Liver (tissue), 9 donors: ENCODE data around the gene ANO10. TPM values are rescaled to one million over a fixed set of nuclear protein-coding genes. Genes with fewer than 3 reads are reported as not detected.

Experiments
- DNase-seq: peaks from one replicate; pipeline ENCODE4 v3.0.0-alpha.2; 2017; ENCODE audit warnings: low spot score
- H3K27ac ChIP-seq, 2 donors: one replicate each; pipeline ENCODE4 v1.7.0; 2013; ENCODE audit warnings: inconsistent platforms in 2 of 2, low read length in 2 of 2, control low read depth in 1 of 2, low read depth in 1 of 2, mild to moderate bottlenecking in 1 of 2
- H3K27me3 ChIP-seq, 4 donors: one replicate each; pipeline versions ENCODE4 v1.6.1 to v1.7.0; 2013; ENCODE audit warnings: low read length in 3 of 4, inconsistent platforms in 1 of 4, mild to moderate bottlenecking in 1 of 4, moderate library complexity in 1 of 4; ENCODE audit not compliant: control insufficient read depth in 4 of 4, insufficient read depth in 4 of 4
- H3K36me3 ChIP-seq, 4 donors: one replicate each; pipeline versions ENCODE4 v1.6.1 to v1.7.0; 2013; ENCODE audit warnings: low read length in 3 of 4, mild to moderate bottlenecking in 3 of 4, low read depth in 1 of 4, moderate library complexity in 1 of 4; ENCODE audit not compliant: control insufficient read depth in 4 of 4, insufficient read depth in 3 of 4
- H3K4me1 ChIP-seq, 4 donors: one replicate each; pipeline versions ENCODE4 v1.6.1 to v1.7.0; 2013; ENCODE audit warnings: low read length in 3 of 4, mild to moderate bottlenecking in 3 of 4, moderate library complexity in 1 of 4; ENCODE audit not compliant: control insufficient read depth in 4 of 4, insufficient read depth in 4 of 4
- H3K4me3 ChIP-seq, 3 donors: one replicate each; pipeline versions ENCODE4 v1.6.1 to v1.7.0; 2013; ENCODE audit warnings: low read length in 3 of 3, control low read depth in 1 of 3, low read depth in 1 of 3, mild to moderate bottlenecking in 1 of 3
- H3K9ac ChIP-seq, 2 donors: one replicate each; pipeline ENCODE4 v1.7.0; 2013; ENCODE audit warnings: low read length in 2 of 2, mild to moderate bottlenecking in 2 of 2, moderate library complexity in 2 of 2, control low read depth in 1 of 2, low read depth in 1 of 2
- H3K9me3 ChIP-seq, 4 donors: one replicate each; pipeline versions ENCODE4 v1.6.1 to v1.7.0; 2013; ENCODE audit warnings: low read length in 3 of 4; ENCODE audit not compliant: control insufficient read depth in 4 of 4
- CTCF ChIP-seq: fragments of 150-350 bp; IDR thresholded peaks from 2 replicates; pipeline ENCODE4 v1.5.1; 2017; ENCODE audit warnings: improper control_type of control experiment, low read depth, low read length; ENCODE audit not compliant: missing input control
- EGR1 ChIP-seq, 2 donors: IDR thresholded peaks; 2 replicates each; pipeline ENCODE4 v1.6.1; 2016 to 2018; ENCODE audit warnings: antibody characterized with exemption in 2 of 2, low read depth in 2 of 2
- FOXA1 ChIP-seq: IDR thresholded peaks from 2 replicates; pipeline ENCODE4 v1.6.1; 2016; ENCODE audit warnings: antibody characterized with exemption
- FOXA2 ChIP-seq: IDR thresholded peaks from 2 replicates; pipeline ENCODE4 v1.6.1; 2016; ENCODE audit warnings: antibody characterized with exemption
- GABPA ChIP-seq, 2 donors: IDR thresholded peaks in 1 of 2; conservative IDR thresholded peaks in 1 of 2; 2 replicates each; pipeline ENCODE4 v1.6.1; 2016; ENCODE audit warnings: antibody characterized with exemption in 2 of 2, mild to moderate bottlenecking in 1 of 2, moderate library complexity in 1 of 2
- HNF4G ChIP-seq: IDR thresholded peaks from 2 replicates; pipeline ENCODE4 v1.6.1; 2016; ENCODE audit warnings: antibody characterized with exemption
- JUND ChIP-seq, 2 donors: IDR thresholded peaks; 2 replicates each; pipeline ENCODE4 v1.6.1; 2016; ENCODE audit warnings: antibody characterized with exemption in 2 of 2
- MAX ChIP-seq: IDR thresholded peaks from 2 replicates; pipeline ENCODE4 v1.6.1; 2016; ENCODE audit warnings: antibody characterized with exemption
- NR2F2 ChIP-seq: IDR thresholded peaks from 2 replicates; pipeline ENCODE4 v1.6.1; 2016; ENCODE audit warnings: antibody characterized with exemption
- RAD21 ChIP-seq, 2 donors: IDR thresholded peaks; 2 replicates each; pipeline ENCODE4 v1.6.1; 2016; ENCODE audit warnings: antibody characterized with exemption in 2 of 2, mild to moderate bottlenecking in 2 of 2
- REST ChIP-seq: IDR thresholded peaks from 2 replicates; pipeline ENCODE4 v1.6.1; 2016; ENCODE audit warnings: antibody characterized with exemption, mild to moderate bottlenecking
- RXRA ChIP-seq, 2 donors: IDR thresholded peaks; 2 replicates each; pipeline ENCODE4 v1.6.1; 2017 to 2018; ENCODE audit warnings: antibody characterized with exemption in 2 of 2, mild to moderate bottlenecking in 1 of 2
- SP1 ChIP-seq: IDR thresholded peaks from 2 replicates; pipeline ENCODE4 v1.6.1; 2018; ENCODE audit warnings: antibody characterized with exemption, mild to moderate bottlenecking
- TAF1 ChIP-seq: conservative IDR thresholded peaks from 2 replicates; pipeline ENCODE4 v1.6.1; 2016; ENCODE audit warnings: antibody characterized with exemption, mild to moderate bottlenecking
- ZBTB33 ChIP-seq: IDR thresholded peaks from 2 replicates; pipeline ENCODE4 v1.6.1; 2016; ENCODE audit warnings: antibody characterized with exemption
- WGBS: extraction: QIAGEN DNeasy Blood & Tissue Kit; methylation state at CpG from one replicate; pipeline ENCODE4 v1.1.7; 2013; 5-methylcytosine and 5-hydroxymethylcytosine counted together
- polyA plus RNA-seq, 2 donors: library from polyadenylated mRNA; stranded (reverse) in 1 of 2; unstranded in 1 of 2; fragments of 200-250 nt in 1 of 2; fragments of >200 nt in 1 of 2; fragmentation: Nextera tagmentation in 1 of 2; extraction: Ambion mirVana in 1 of 2; gene quantifications; one replicate each; pipeline versions ENCODE4 v1.2.1 to v1.2.3, GENCODE V29; 2013 to 2015
- total RNA-seq, 2 donors: library from RNA; depleted of rRNA; stranded (reverse); fragments of >200 nt; gene quantifications; one replicate each; pipeline ENCODE4 v1.2.3, GENCODE V29; 2014
- donor health status: healthy.
- donor health status: healthy.
- donor health status: healthy.
- donor health status: healthy.
- donor health status: healthy.

Gene ANO10
- total and polyA plus RNA-seq, 4 donors, result 5.6 to 8.7 (median 6.8) TPM

- Histone ChIP-seq H3K9ac (no peak overlapping the region), H3K4me3 (no peak overlapping the region), H3K27ac (no peak overlapping the region), H3K9me3 (no peaks in the 10 kb centered on the region), H3K27me3 (no peaks in the 10 kb centered on the region), H3K4me1 (no peaks in the 10 kb centered on the region), H3K36me3 (no peaks in the 10 kb centered on the region)
- no peak for DNase-seq
- 80% methylated on average over 11 of the region's 11 CpGs for WGBS
- TF ChIP-seq RXRA (IDR thresholded peaks at IDR 0.05) (no peak), JUND (IDR thresholded peaks at IDR 0.05) (no peak), MAX (no peak)
These were observed 215.7 kb downstream of the ANO10 start for GRCh38 chr3:43405888-43406642.

GRCh38 chr3:43400781-43401730 is 220.8 kb downstream of the ANO10 start:
- Histone ChIP-seq H3K27ac (no peak overlapping the region), H3K36me3 (no peaks in the 10 kb centered on the region), H3K4me1 (no peaks in the 10 kb centered on the region), H3K4me3 (no peak overlapping the region), H3K9me3 (no peaks in the 10 kb centered on the region), H3K9ac (no peak overlapping the region), H3K27me3 (no peaks in the 10 kb centered on the region)
- TF ChIP-seq FOXA2 (no peak), NR2F2 (no peak), SP1 (no peak), RAD21 (IDR thresholded peaks at IDR 0.05) (no peak), FOXA1 (no peak), TAF1 (no peak), JUND (IDR thresholded peaks at IDR 0.05) (no peak), RXRA (IDR thresholded peaks at IDR 0.05) (no peak), CTCF (no peak), REST (no peak), HNF4G (no peak), GABPA (IDR thresholded peaks at IDR 0.05 in 1 of 2, conservative IDR thresholded peaks at IDR 0.05 in 1 of 2) (no peak), ZBTB33 (no peak), EGR1 (IDR thresholded peaks at IDR 0.05; ENCODE audit: low read depth in 2 of 2) (no peak)
- WGBS, result 87% methylated on average over 9 of the region's 9 CpGs
- DNase-seq, result no peak
